PFSK-1 (cell line): ENCODE results near the gene SPHK2.

Experiments used
- POLR2AphosphoS5 ChIP-seq: IDR thresholded peaks from 2 replicates; pipeline ENCODE4 v1.6.1; 2012; ENCODE audit warnings: low read depth, mild to moderate bottlenecking, control low read depth, low read length, moderate library complexity
- SIN3A ChIP-seq: IDR thresholded peaks from 2 replicates; pipeline ENCODE4 v1.6.1; 2012; ENCODE audit warnings: mild to moderate bottlenecking, low read length, moderate library complexity, borderline replicate concordance; ENCODE audit not compliant: insufficient read depth
- TAF1 ChIP-seq: IDR thresholded peaks from 2 replicates; pipeline ENCODE4 v1.6.1; 2012; ENCODE audit warnings: low read length, control low read depth, borderline replicate concordance; ENCODE audit not compliant: insufficient read depth
- TF ChIP-seq, protein P1 (sequence below), 2 experiments: IDR thresholded peaks; 2 replicates each; pipeline versions ENCODE4 v1.6.1 to v1.8.0; 2011 to 2012; ENCODE audit warnings: low read depth in 2 of 2, low read length in 2 of 2, control low read depth in 1 of 2, inconsistent platforms in 1 of 2, mild to moderate bottlenecking in 1 of 2, moderate library complexity in 1 of 2; ENCODE audit not compliant: insufficient read depth in 1 of 2

DNA sequence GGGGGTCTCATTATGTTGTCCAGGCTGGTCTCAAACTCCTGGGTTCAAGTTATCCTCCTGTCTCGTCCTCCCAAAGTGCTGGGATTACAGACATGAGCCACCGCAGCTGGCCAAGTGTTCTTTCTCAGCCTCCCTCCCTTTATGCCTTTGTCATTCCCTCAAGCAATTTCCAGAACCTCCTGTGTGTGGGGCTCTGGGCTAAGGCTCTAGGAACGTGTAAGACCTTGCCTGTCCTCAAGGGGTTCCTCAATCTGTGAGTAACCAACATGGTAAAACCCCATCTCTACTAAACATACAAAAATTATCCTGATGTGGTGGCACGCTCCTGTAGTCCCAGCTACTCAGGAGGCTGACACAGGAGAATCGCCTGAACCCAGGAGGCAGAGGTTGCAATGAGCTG lies 28.3 kb upstream of the SPHK2 start:
- TF ChIP-seq POLR2AphosphoS5 (no peak), SIN3A (no peak), TAF1 (no peak)
- TF ChIP-seq, protein P1, sequence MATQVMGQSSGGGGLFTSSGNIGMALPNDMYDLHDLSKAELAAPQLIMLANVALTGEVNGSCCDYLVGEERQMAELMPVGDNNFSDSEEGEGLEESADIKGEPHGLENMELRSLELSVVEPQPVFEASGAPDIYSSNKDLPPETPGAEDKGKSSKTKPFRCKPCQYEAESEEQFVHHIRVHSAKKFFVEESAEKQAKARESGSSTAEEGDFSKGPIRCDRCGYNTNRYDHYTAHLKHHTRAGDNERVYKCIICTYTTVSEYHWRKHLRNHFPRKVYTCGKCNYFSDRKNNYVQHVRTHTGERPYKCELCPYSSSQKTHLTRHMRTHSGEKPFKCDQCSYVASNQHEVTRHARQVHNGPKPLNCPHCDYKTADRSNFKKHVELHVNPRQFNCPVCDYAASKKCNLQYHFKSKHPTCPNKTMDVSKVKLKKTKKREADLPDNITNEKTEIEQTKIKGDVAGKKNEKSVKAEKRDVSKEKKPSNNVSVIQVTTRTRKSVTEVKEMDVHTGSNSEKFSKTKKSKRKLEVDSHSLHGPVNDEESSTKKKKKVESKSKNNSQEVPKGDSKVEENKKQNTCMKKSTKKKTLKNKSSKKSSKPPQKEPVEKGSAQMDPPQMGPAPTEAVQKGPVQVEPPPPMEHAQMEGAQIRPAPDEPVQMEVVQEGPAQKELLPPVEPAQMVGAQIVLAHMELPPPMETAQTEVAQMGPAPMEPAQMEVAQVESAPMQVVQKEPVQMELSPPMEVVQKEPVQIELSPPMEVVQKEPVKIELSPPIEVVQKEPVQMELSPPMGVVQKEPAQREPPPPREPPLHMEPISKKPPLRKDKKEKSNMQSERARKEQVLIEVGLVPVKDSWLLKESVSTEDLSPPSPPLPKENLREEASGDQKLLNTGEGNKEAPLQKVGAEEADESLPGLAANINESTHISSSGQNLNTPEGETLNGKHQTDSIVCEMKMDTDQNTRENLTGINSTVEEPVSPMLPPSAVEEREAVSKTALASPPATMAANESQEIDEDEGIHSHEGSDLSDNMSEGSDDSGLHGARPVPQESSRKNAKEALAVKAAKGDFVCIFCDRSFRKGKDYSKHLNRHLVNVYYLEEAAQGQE (IDR thresholded peaks at IDR 0.05; ENCODE audit: insufficient read depth in 1 of 2, low read depth in 2 of 2, low read length in 2 of 2) = no peak
